GM12878 (cell line): ENCODE results near the gene ARAP2. TPM values are rescaled to one million over a fixed set of nuclear protein-coding genes. Genes with fewer than 3 reads are reported as not detected.

ENCODE experiments used
- ATAC-seq: fragments of 200-7000 bp; cut with Tn5 transposase; 3 replicates; pipeline ENCODE4 v1.9.1; 2020; ENCODE audit warnings: mild to moderate bottlenecking, moderate library complexity
- BruUV-seq: library from RNA; stranded (reverse); fragments of 400-500 nt; replicated peaks from 2 replicates; lab custom pipeline; 2021; lab: Mats Ljungman, UMichigan
- CTCF ChIA-PET: fragments of 300-600 bp; sonication (Branson Sonifier 250); formaldehyde crosslinking; extraction: SDS; loops from one replicate; lab custom pipeline; 2021; ENCODE audit warnings: inconsistent platforms; lab: Yijun Ruan, JAX
- POLR2A ChIA-PET: fragments of 350-600 bp; formaldehyde crosslinking; extraction: SDS; loops from one replicate; lab custom pipeline; 2021; ENCODE audit warnings: inconsistent platforms; lab: Charles Lee
- RAD21 ChIA-PET: fragments of 300-600 bp; sonication (Branson Sonifier 250); formaldehyde crosslinking; loops from one replicate; lab custom pipeline; 2023; ENCODE audit warnings: antibody characterized with exemption; ENCODE audit not compliant: unreplicated experiment; lab: Charles Lee
- SMC1A ChIA-PET: fragments of 300-600 bp; sonication (Branson Sonifier 250); formaldehyde crosslinking; loops from one replicate; lab custom pipeline; 2023; ENCODE audit not compliant: unreplicated experiment, uncharacterized antibody; lab: Charles Lee
- DNase-seq: peaks from one replicate; pipeline ENCODE4 v3.0.0-alpha.2; 2011; ENCODE audit warnings: low read depth, low spot score
- FAIRE-seq: peaks from 3 replicates; lab custom pipeline; 2011; peaks lifted over from hg19 to GRCh38; lab: Jason Lieb, UNC
- H2AFZ ChIP-seq: 2 replicates; pipeline ENCODE4 v1.6.0; 2011; ENCODE audit warnings: low read depth, low read length, control low read depth; ENCODE audit not compliant: control insufficient read depth
- H3K27ac ChIP-seq: 2 replicates; pipeline ENCODE4 v1.5.1; 2011; ENCODE audit warnings: control low read depth; ENCODE audit not compliant: control insufficient read depth, insufficient read depth
- H3K27me3 ChIP-seq, 2 experiments: replicated peaks in 1 of 2; 2 replicates each; pipeline versions ENCODE4 v1.6.0 to v1.6.1; 2011; ENCODE audit warnings: low read length in 1 of 2; ENCODE audit not compliant: control insufficient read depth in 2 of 2, insufficient read depth in 2 of 2
- H3K36me3 ChIP-seq, 2 experiments: 2 replicates each; pipeline ENCODE4 v1.5.1; 2011; ENCODE audit warnings: low read length in 1 of 2; ENCODE audit not compliant: control insufficient read depth in 2 of 2, insufficient read depth in 2 of 2
- H3K4me1 ChIP-seq: 2 replicates; pipeline ENCODE4 v1.6.1; 2011; ENCODE audit warnings: mild to moderate bottlenecking, low read length, moderate library complexity, mixed read lengths; ENCODE audit not compliant: control insufficient read depth, insufficient read depth
- H3K4me2 ChIP-seq: 2 replicates; pipeline ENCODE4 v1.6.0; 2011; ENCODE audit warnings: control low read depth; ENCODE audit not compliant: control insufficient read depth, insufficient read depth
- H3K4me3 ChIP-seq: fragments of 200-600 bp; sonication (generic); 2 replicates; pipeline ENCODE4 v1.5.1; 2016
- H3K79me2 ChIP-seq: 2 replicates; pipeline ENCODE4 v1.6.0; 2011; ENCODE audit warnings: low read length; ENCODE audit not compliant: control insufficient read depth, insufficient read depth
- H3K9ac ChIP-seq: 2 replicates; pipeline ENCODE4 v1.8.0; 2011; ENCODE audit warnings: low read length, control low read depth, mixed read lengths; ENCODE audit not compliant: control insufficient read depth, insufficient read depth
- H3K9me3 ChIP-seq: replicated peaks from 3 replicates; pipeline ENCODE4 v1.5.1; 2011; ENCODE audit warnings: mild to moderate bottlenecking, low read length; ENCODE audit not compliant: control insufficient read depth, insufficient read depth
- H4K20me1 ChIP-seq: 2 replicates; pipeline ENCODE4 v1.6.0; 2011; ENCODE audit not compliant: control insufficient read depth, insufficient read depth
- EED ChIP-seq: sonication (generic); IDR thresholded peaks from 2 replicates; pipeline ENCODE4 v1.6.1; 2016; ENCODE audit warnings: antibody characterized with exemption, low read depth
- KAT2A ChIP-seq: conservative IDR thresholded peaks from 2 replicates; pipeline ENCODE4 v1.6.1; 2011; ENCODE audit warnings: low read depth, low read length; ENCODE audit not compliant: control insufficient read depth
- KDM1A ChIP-seq: fragments of 200-600 bp; sonication (generic); IDR thresholded peaks from 2 replicates; pipeline ENCODE4 v1.6.1; 2016; ENCODE audit warnings: borderline replicate concordance
- NR2C1 ChIP-seq: fragments of 450-650 bp; IDR thresholded peaks from 2 replicates; pipeline ENCODE4 v1.6.1; 2017; ENCODE audit warnings: antibody characterized with exemption, mild to moderate bottlenecking, moderate library complexity
- PKNOX1 ChIP-seq: fragments of 450-650 bp; IDR thresholded peaks from 2 replicates; pipeline ENCODE4 v1.6.1; 2016; ENCODE audit warnings: mild to moderate bottlenecking
- RELA ChIP-seq: fragments of 450-650 bp; IDR thresholded peaks from 2 replicates; pipeline ENCODE4 v1.8.0; 2014; ENCODE audit warnings: borderline replicate concordance; ENCODE audit not compliant: partially characterized antibody
- RELB ChIP-seq: fragments of 450-650 bp; IDR thresholded peaks from 2 replicates; pipeline ENCODE4 v1.6.1; 2017; ENCODE audit warnings: low read depth, mild to moderate bottlenecking, moderate library complexity
- RUNX3 ChIP-seq: IDR thresholded peaks from 2 replicates; pipeline ENCODE4 v1.6.1; 2012; ENCODE audit warnings: low read length, inconsistent platforms
- SPI1 ChIP-seq: IDR thresholded peaks from 2 replicates; pipeline ENCODE4 v1.6.1; 2011; ENCODE audit warnings: low read depth, mild to moderate bottlenecking, low read length, moderate library complexity, borderline replicate concordance; ENCODE audit not compliant: insufficient read depth
- TARDBP ChIP-seq: IDR thresholded peaks from 2 replicates; pipeline ENCODE4 v1.6.1; 2016; ENCODE audit warnings: borderline replicate concordance
- TCF12 ChIP-seq: IDR thresholded peaks from 2 replicates; pipeline ENCODE4 v1.6.1; 2011; ENCODE audit warnings: low read depth, mild to moderate bottlenecking, low read length
- YY1 ChIP-seq: IDR thresholded peaks from 2 replicates; pipeline ENCODE4 v1.6.1; 2011; ENCODE audit warnings: low read depth, mild to moderate bottlenecking, low read length
- WGBS: methylation state at CpG from one replicate; pipeline ENCODE4 v1.1.6; 2016; ENCODE audit warnings: low lambda C conversion rate; ENCODE audit not compliant: insufficient replicate concordance, insufficient coverage; ENCODE audit errors: missing lambda C conversion rate; 5-methylcytosine and 5-hydroxymethylcytosine counted together
- in situ Hi-C: fragments of 300-500 bp; cut with MboI; formaldehyde crosslinking; loops from 9 replicates; pipeline ENCODE4 v1.14.3; 2018; ENCODE audit warnings: mixed read lengths
- intact Hi-C: fragments of 100-400 bp; cut with micrococcal nuclease; formaldehyde crosslinking; loops from one replicate; pipeline ENCODE4 v1.14.2; 2022; ENCODE audit not compliant: unreplicated experiment
- polyA plus RNA-seq, 11 experiments: library from polyadenylated mRNA; depleted of rRNA in 4 of 11; unstranded in 6 of 11; stranded (reverse) in 5 of 11; fragments of >200 nt; fragmentation: Nextera tagmentation in 4 of 11; fragmentation: Illumina TruSeq in 1 of 11; extraction: Ambion mirVana in 4 of 11; extraction: Trizol in 1 of 11; gene quantifications; 1 replicate in 1 of 11; 2 replicates in 10 of 11; pipeline versions ENCODE4 v1.2.1 to v1.2.3, GENCODE V29; 2011 to 2016; ENCODE audit warnings: inconsistent platforms in 2 of 11, missing spikeins in 2 of 11, low read depth in 1 of 11
- total RNA-seq, 4 experiments: library from RNA; depleted of rRNA in 3 of 4; stranded (reverse); fragments of >200 nt in 3 of 4; fragmentation: Illumina TruSeq in 1 of 4; extraction: Trizol in 1 of 4; gene quantifications; 2 replicates each; pipeline versions ENCODE4 v1.2.1 to v1.2.3, GENCODE V29; 2013 to 2021

Gene ARAP2
- total and polyA plus RNA-seq, 10 of the 15 experiments (the other 5 are each of a cell fraction or from before 2014, with no cell fraction given) = 5.4 to 36.1 (median 12.2) TPM

GRCh38 chr4:36053930-36054329, 190.4 kb downstream of the ARAP2 start:
- ChIA-PET POLR2A (no interaction called here), RAD21 (no interaction called here)
- TF ChIP-seq SPI1 = no peak
- no peak for TF ChIP-seq RELA
- TF ChIP-seq, all 136 proteins: peak for 0
- no peak overlapping the region for H3K27ac ChIP-seq
- H3K9ac ChIP-seq = no peak overlapping the region
- intact Hi-C loops = no loop called here
- H3K4me3 ChIP-seq = no peak overlapping the region
- H3K4me1 ChIP-seq = no peaks in the 10 kb centered on the region
- ChIA-PET CTCF (no interaction called here), SMC1A (interaction anchor here (0.7 to 1.5 kb wide), 4 partner anchors 12 to 199 kb away, joined by 3 to 5 read pairs (median 4); no protein-coding TSS in a partner anchor)
- in situ Hi-C loops = no loop called here
- no peaks in the 10 kb centered on the region for H3K36me3 ChIP-seq
- no TSS peak for BruUV-seq
- DNase-seq = no peak
- 97% methylated on average over 2 of the region's 2 CpGs for WGBS
- H3K79me2 ChIP-seq = no peaks in the 10 kb centered on the region
- FAIRE-seq = no peak
- H4K20me1 ChIP-seq = no peaks in the 10 kb centered on the region
- no peak for ATAC-seq
- H3K9me3 ChIP-seq = no peaks in the 10 kb centered on the region
- H3K27me3 ChIP-seq = no peaks in the 10 kb centered on the region
- no peak overlapping the region for H2AFZ ChIP-seq
- no peak overlapping the region for H3K4me2 ChIP-seq

- Histone ChIP-seq H3K4me3 (no peak overlapping the region), H3K9me3 (no peaks in the 10 kb centered on the region), H3K27ac (no peak overlapping the region), H4K20me1 (no peaks in the 10 kb centered on the region), H3K36me3 (no peaks in the 10 kb centered on the region), H3K79me2 (no peaks in the 10 kb centered on the region), H2AFZ (no peak overlapping the region), H3K4me1 (no peaks in the 10 kb centered on the region), H3K27me3 (no peaks in the 10 kb centered on the region), H3K4me2 (no peak overlapping the region), H3K9ac (no peak overlapping the region)
- SMC1A ChIA-PET = interaction anchor here (0.6 to 0.7 kb wide), 2 partner anchors 268 to 342 kb away, joined by 3 read pairs; no protein-coding TSS in a partner anchor
- in situ Hi-C loops = no loop called here
- CTCF ChIA-PET = interaction anchor here (1.3 kb wide), 1 partner anchor 14 kb away, joined by 4 read pairs; no protein-coding TSS in a partner anchor
- intact Hi-C loops = no loop called here
- WGBS = 95% methylated on average over 4 of the region's 4 CpGs
- RAD21 ChIA-PET = no interaction called here
- DNase-seq = no peak
- BruUV-seq = no TSS peak
- FAIRE-seq = no peak
- POLR2A ChIA-PET = no interaction called here
- ATAC-seq = no peak
- no peak for TF ChIP-seq RUNX3
- no peak for TF ChIP-seq KAT2A
- TF ChIP-seq TARDBP = no peak
- no peak for TF ChIP-seq RELB
- TF ChIP-seq TCF12 = no peak
- TF ChIP-seq YY1 = no peak
- TF ChIP-seq KDM1A = no peak
- TF ChIP-seq NR2C1 = no peak
- no peak for TF ChIP-seq PKNOX1
- no peak for TF ChIP-seq EED
These were observed 192.7 kb downstream of the ARAP2 start for GRCh38 chr4:36051634-36052033.
